ENCODE measurements around the gene DYRK1B.

- TF ChIP-seq POLR2AphosphoS5 (IDR thresholded peaks at IDR 0.05) (no peak), CTCF (IDR thresholded peaks at IDR 0.05) (no peak), POLR2A (IDR thresholded peaks at IDR 0.05) (no peak)
Observed at GRCh38 chr19:39819786-39820185, 14.2 kb downstream of the DYRK1B start.
